Measurements from ENCODE around the gene MBP. TPM values are rescaled to one million over a fixed set of nuclear protein-coding genes. Genes with fewer than 3 reads are reported as not detected.

MBP gene
- total RNA-seq, 1 experiment from 2014 or later, result 88.8 TPM

GRCh38 chr18:77119101-77119850 lies 13.3 kb downstream of the MBP start:
- Histone ChIP-seq H3K27ac (ENCODE audit: low read length) (peak overlapping the region; percentile 97), H3K4me3 (ENCODE audit: low read depth in 2 of 2, low read length in 2 of 2) (no peak overlapping the region), H3K36me3 (ENCODE audit: control insufficient read depth, insufficient read depth, low read length) (no peaks in the 10 kb centered on the region), H3K9me3 (ENCODE audit: control insufficient read depth, insufficient read depth, low read depth, low read length) (no peaks in the 10 kb centered on the region), H3K27me3 (ENCODE audit: control insufficient read depth, insufficient read depth, low read length) (no peaks in the 10 kb centered on the region), H3K4me1 (ENCODE audit: control insufficient read depth, insufficient read depth, low read length) (peaks cover 76% of the 10 kb centered on the region)
- ChIA-PET POLR2A (interaction anchor here (0.5 kb wide), 1 partner anchor 11 kb away, joined by 3 read pairs; no protein-coding TSS in a partner anchor), CTCF (no interaction called here)
- DNase-seq (ENCODE audit: low read depth, low spot score) (no peak), ATAC-seq (no peak)
- intact Hi-C loops (cut with micrococcal nuclease; ENCODE audit: unreplicated experiment), result no loop called here
- in situ Hi-C loops (cut with HindIII; ENCODE audit: low pct_unique_long_range_greater_than_20kb, low sequenced_read_pairs), result no loop called here
- no peak for TF ChIP-seq SIN3A (IDR thresholded peaks at IDR 0.05; ENCODE audit: borderline replicate concordance, insufficient read depth, low read depth, low read length)
- TF ChIP-seq POLR2AphosphoS5 (IDR thresholded peaks at IDR 0.05; ENCODE audit: low read depth, low read length), result peak; percentile 35; the same call in 1 of the 2 replicates
- BruUV-seq (replicated peaks), result no TSS peak

GRCh38 chr18:77118256-77119090 lies 14.1 kb downstream of the MBP start:
- Histone ChIP-seq H3K9me3 (ENCODE audit: control insufficient read depth, insufficient read depth, low read depth, low read length) (no peaks in the 10 kb centered on the region), H3K36me3 (ENCODE audit: control insufficient read depth, insufficient read depth, low read length) (no peaks in the 10 kb centered on the region), H3K4me1 (ENCODE audit: control insufficient read depth, insufficient read depth, low read length) (peaks cover 76% of the 10 kb centered on the region), H3K27ac (ENCODE audit: low read length) (peak overlapping the region; percentile 97), H3K4me3 (ENCODE audit: low read depth in 2 of 2, low read length in 2 of 2) (no peak overlapping the region), H3K27me3 (ENCODE audit: control insufficient read depth, insufficient read depth, low read length) (no peaks in the 10 kb centered on the region)
- ATAC-seq, result no peak
- no peak for DNase-seq (ENCODE audit: low read depth, low spot score)
- in situ Hi-C loops (cut with HindIII; ENCODE audit: low pct_unique_long_range_greater_than_20kb, low sequenced_read_pairs), result no loop called here
- TF ChIP-seq TCF7L2 (IDR thresholded peaks at IDR 0.05; ENCODE audit: low read depth, low read length) (no peak), POLR2AphosphoS5 (IDR thresholded peaks at IDR 0.05; ENCODE audit: low read depth, low read length) (no peak), SIN3A (IDR thresholded peaks at IDR 0.05; ENCODE audit: borderline replicate concordance, insufficient read depth, low read depth, low read length) (no peak), REST (IDR thresholded peaks at IDR 0.05; ENCODE audit: insufficient read depth in 1 of 2, low read depth in 2 of 2, low read length in 1 of 2) (no peak), CTCF (IDR thresholded peaks at IDR 0.05) (no peak)
- intact Hi-C loops (cut with micrococcal nuclease; ENCODE audit: unreplicated experiment), result no loop called here
- ChIA-PET CTCF (no interaction called here), POLR2A (no interaction called here)
- BruUV-seq (replicated peaks), result no TSS peak
